ENCODE data around the gene PANK1. TPM values are rescaled to one million over a fixed set of nuclear protein-coding genes. Genes with fewer than 3 reads are reported as not detected.
A peak's percentile ranks its signal among the peaks of the same experiment; 100 is the strongest.

The PANK1 gene
- total and polyA plus RNA-seq, 5 experiments from 2014 or later = 0.24 to 1.9 (median 0.41) TPM

GRCh38 chr10:89534826-89535166 lies 110.2 kb downstream of the PANK1 start:
- no peak for DNase-seq
- ATAC-seq = no peak
- Mint-ChIP-seq H3K4me3 (peak overlapping the region in 5 of 10 donors; percentile 18 to 45 (median 36)), H3K4me1 (peaks cover 4 to 15% (median 9%) of the 10 kb centered on the region in 4 donors), H3K27ac (no peak overlapping the region), H3K27me3 (peaks cover 38 to 64% (median 55%) of the 10 kb centered on the region in 5 donors), H3K9me3 (peaks cover 0 to 3% (median 0%) of the 10 kb centered on the region in 9 donors), H3K36me3 (peaks cover 0 to 3% (median 0%) of the 10 kb centered on the region in 3 donors)
- POLR2A ChIA-PET = no interaction called here

Small RNA genes lying within 50 kb of the gene (microRNA-seq; reads per million reads assigned to microRNA genes)
- 14.0 reads per million, percentile 34 among the genes with 10 or more reads in this experiment for gene MIR107 (ENCODE audit: borderline microRNAs expressed)

Other genes starting within 250 kb of the PANK1 start
- gene IFIT5, start 230.7 kb downstream of the PANK1 start, total RNA-seq = 10 to 100 TPM; 22.0 to 23.4 TPM
- gene IFIT5, start 230.7 kb downstream of the PANK1 start, polyA plus RNA-seq = 10 to 100 TPM in 2 of 3 donors, 1 to 10 TPM in 1; 9.0 to 10.6 (median 10.3) TPM
- not detected for gene SLC16A12, start 109.6 kb downstream of the PANK1 start, total RNA-seq
- not detected for gene SLC16A12, start 109.6 kb downstream of the PANK1 start, polyA plus RNA-seq
- 10 to 100 TPM; 18.8 to 22.6 TPM for gene KIF20B, start 56.3 kb upstream of the PANK1 start, total RNA-seq
- 10 to 100 TPM; 10.6 to 21.1 (median 15.2) TPM for gene KIF20B, start 56.3 kb upstream of the PANK1 start, polyA plus RNA-seq